Activated naive CD8-positive, alpha-beta T cell treated with anti-CD3 and anti-CD28 coated beads, Interleukin-2, amount 50 U/mL, for 24 hours (primary cell): Measurements from ENCODE around the gene FGF2.
"Not testable (repeated sequence)": the region's sequence is repeated elsewhere in the genome, so short reads cannot be mapped to it uniquely, and the experiment has no call there.

Source experiments
- ATAC-seq: fragments of 150-1000 bp; cut with Tn5 transposase; one replicate; pipeline ENCODE4 v1.10.0; 2021
- DNase-seq: peaks from one replicate; pipeline ENCODE4 v3.0.0; 2021
- H3K27ac Mint-ChIP-seq: one replicate; pipeline ENCODE4 v1.8.0; 2021; ENCODE audit warnings: mild to moderate bottlenecking, mixed read lengths
- H3K27me3 Mint-ChIP-seq: one replicate; pipeline ENCODE4 v1.8.0; 2021; ENCODE audit warnings: mixed read lengths
- H3K36me3 Mint-ChIP-seq: one replicate; pipeline ENCODE4 v1.8.0; 2021; ENCODE audit warnings: low read depth, mixed read lengths
- H3K4me1 Mint-ChIP-seq: one replicate; pipeline ENCODE4 v1.8.0; 2021; ENCODE audit warnings: mixed read lengths
- H3K4me3 Mint-ChIP-seq: one replicate; pipeline ENCODE4 v1.8.0; 2021; ENCODE audit warnings: mild to moderate bottlenecking, moderate library complexity, mixed read lengths
- H3K9me3 Mint-ChIP-seq: one replicate; pipeline ENCODE4 v1.8.0; 2021; ENCODE audit warnings: mixed read lengths

FGF2 gene

DNA sequence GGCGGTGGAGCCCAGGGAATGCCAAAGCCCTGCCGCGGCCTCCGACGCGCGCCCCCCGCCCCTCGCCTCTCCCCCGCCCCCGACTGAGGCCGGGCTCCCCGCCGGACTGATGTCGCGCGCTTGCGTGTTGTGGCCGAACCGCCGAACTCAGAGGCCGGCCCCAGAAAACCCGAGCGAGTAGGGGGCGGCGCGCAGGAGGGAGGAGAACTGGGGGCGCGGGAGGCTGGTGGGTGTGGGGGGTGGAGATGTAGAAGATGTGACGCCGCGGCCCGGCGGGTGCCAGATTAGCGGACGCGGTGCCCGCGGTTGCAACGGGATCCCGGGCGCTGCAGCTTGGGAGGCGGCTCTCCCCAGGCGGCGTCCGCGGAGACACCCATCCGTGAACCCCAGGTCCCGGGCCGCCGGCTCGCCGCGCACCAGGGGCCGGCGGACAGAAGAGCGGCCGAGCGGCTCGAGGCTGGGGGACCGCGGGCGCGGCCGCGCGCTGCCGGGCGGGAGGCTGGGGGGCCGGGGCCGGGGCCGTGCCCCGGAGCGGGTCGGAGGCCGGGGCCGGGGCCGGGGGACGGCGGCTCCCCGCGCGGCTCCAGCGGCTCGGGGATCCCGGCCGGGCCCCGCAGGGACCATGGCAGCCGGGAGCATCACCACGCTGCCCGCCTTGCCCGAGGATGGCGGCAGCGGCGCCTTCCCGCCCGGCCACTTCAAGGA, at the start of gene FGF2:
FGF2 (plus strand) TSS at position 279 of the 705 bp plus-strand sequence; CDS start at position 623, 344 bp downstream.
- ATAC-seq (peak; percentile 12), DNase-seq (peak; percentile 12)
- Mint-ChIP-seq H3K4me3 (peak within 1 kb of the TSS; percentile 78), H3K27me3 (peaks cover 71% of the 10 kb centered on the region), H3K27ac (no peak within 1 kb of the TSS), H3K9me3 (no peaks in the 10 kb centered on the region), H3K4me1 (peaks cover 12% of the 10 kb centered on the region), H3K36me3 (no peaks in the 10 kb centered on the region)

DNA sequence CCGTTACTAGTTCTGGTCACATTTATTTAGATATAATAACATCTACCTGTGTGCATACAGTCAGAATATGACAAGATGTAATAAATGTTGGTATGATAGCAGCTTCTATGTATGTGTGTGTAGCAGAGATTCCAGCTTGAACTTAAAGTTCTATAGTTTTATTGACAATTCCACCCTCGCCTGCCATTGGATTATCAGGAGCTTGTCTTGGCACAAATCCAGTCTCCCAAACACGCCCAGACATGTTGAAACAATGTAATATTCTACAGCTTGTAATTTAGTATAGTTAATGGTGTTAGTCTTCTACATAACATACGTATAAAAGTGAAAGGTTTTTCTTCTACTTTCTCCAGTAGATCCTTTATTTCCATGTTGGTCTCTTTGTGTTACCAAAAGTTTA, 49.7 kb upstream of the FGF2 start:
- DNase-seq (no peak), ATAC-seq (no peak)
- no peaks in the 10 kb centered on the region for H3K4me1 Mint-ChIP-seq
- no peak overlapping the region for H3K4me3 Mint-ChIP-seq
- no peaks in the 10 kb centered on the region for H3K36me3 Mint-ChIP-seq
- H3K27me3 Mint-ChIP-seq: peaks cover 4% of the 10 kb centered on the region
- H3K27ac Mint-ChIP-seq: no peak overlapping the region
- no peaks in the 10 kb centered on the region for H3K9me3 Mint-ChIP-seq

DNA sequence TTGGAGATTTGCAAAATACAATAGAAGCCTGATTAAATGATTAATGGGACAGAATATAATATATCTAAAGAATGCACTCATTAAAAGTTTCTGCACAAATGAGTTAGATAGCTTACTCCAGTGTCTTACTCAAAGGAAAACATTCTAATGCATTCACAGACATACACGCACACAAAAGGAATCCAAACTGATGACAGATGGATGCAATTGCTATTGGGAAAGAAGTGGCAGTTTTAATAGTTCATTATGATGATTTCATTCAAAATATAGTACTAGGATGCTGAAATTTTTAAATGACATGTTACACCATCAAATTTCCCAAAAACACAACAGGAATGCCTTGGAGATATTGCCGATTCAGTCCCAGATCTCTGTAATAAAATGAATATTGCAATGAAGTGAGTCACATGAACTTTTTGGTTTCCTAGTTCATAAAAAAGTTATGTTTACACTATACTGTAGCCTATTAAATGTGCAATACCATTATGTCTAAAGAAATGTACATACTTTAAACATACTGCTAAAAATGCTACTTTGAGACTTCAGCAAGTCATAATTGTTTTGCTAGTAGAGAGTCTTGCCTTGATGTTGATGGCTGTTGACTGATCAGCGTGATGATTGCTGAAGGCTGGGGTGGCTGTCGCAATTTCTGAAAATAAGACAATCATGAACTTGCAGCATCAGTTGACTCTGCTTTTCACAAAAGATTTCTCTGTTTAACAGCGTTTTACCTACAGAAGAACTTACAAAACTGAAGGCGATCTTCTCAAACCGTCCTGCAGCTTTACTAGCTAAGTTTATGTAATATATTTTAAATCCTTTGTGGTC, 48.6 kb upstream of the FGF2 start:
- ATAC-seq: no peak
- no peak for DNase-seq
- Mint-ChIP-seq H3K27ac (no peak overlapping the region), H3K4me3 (no peak overlapping the region), H3K36me3 (no peaks in the 10 kb centered on the region), H3K9me3 (no peaks in the 10 kb centered on the region), H3K27me3 (peaks cover 7% of the 10 kb centered on the region), H3K4me1 (no peaks in the 10 kb centered on the region)

DNA sequence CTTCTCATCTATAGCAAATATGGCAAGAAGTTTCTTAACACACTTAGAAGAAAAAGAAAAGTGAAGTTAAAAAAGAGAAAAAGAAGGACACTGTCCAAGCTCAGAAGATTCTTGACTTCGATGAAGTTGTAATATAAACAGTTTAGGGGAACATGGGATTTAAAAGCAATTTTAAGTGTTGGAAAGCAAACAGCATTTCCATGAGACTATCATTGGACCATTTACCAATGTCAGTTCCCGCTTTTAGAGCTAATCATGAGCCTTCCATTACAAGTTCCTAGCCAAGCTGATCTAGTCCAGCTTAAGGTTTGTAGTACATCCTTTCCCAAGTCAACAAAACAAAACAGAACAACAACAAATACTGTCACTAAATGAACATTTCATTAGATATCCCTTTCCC, 45.1 kb upstream of the FGF2 start:
- Mint-ChIP-seq H3K36me3 (no peaks in the 10 kb centered on the region), H3K4me1 (peaks cover 16% of the 10 kb centered on the region), H3K27ac (no peak overlapping the region), H3K4me3 (no peak overlapping the region), H3K27me3 (peaks cover 12% of the 10 kb centered on the region), H3K9me3 (peaks cover 2% of the 10 kb centered on the region)
- no peak for DNase-seq
- no peak for ATAC-seq

DNA sequence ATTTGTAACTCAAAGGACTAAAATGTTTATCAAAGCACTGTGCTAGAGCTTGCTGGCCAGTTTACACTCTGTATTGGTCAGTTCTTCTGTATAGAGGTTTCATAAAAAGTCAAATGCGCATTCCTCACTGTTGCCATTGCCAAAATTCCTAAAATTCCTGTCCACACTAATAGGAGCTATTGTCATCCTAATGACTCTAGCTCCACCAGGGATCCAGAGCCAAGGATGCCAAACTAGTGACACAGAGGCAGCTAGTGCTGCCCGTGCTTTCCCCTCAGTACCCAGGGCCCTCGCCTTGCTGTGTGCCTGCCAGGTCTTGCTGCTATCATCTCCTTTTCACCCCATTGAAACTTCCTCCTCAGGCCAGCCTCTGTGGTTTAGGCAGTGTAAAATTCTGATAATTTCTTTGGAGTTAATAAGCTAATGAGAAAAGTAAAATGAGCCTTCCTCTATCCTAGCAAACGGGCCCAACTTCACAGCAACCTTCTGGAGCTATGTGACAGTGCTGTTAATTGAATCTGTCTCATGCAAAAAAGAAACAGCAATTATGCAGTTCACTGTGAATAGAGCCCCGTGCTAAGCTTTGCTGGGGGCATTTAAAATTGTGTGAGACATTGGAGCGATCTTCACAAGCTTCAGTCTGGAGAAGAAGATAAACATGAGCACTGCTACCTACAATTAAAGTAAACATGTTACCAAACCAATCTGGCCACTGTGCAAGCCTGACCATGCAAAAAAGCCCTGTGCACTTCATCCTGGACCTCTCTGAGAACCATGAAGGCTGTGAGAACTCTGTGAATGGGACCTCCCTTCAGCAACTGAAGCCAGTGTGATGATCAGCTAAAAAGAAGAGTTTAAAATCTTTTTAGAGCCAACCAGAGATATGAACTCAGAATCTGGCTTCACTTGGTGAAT, 43.1 kb upstream of the FGF2 start:
- Mint-ChIP-seq H3K4me3 (no peak overlapping the region), H3K9me3 (peaks cover 3% of the 10 kb centered on the region), H3K27me3 (peaks cover 12% of the 10 kb centered on the region), H3K4me1 (peaks cover 16% of the 10 kb centered on the region), H3K27ac (no peak overlapping the region), H3K36me3 (no peaks in the 10 kb centered on the region)
- no peak for ATAC-seq
- no peak for DNase-seq

DNA sequence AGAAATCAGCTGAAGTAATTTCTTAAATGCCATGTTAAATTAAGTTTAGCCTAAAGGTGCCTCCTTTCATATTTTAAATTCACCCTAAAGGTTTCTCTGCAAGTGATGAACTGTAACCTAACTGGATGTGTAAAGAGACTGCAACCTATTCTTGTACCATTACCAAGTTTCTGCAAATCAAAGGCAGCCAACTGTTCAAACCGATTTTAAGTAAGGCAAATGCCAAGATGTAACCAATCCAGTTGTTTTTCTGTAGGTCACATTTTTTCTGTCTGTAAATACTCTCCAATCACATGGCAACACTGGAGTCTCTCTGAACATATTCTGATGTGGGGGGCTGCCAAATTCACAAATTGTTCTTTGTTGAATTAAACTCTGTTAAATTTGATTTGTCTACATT, 42.4 kb upstream of the FGF2 start:
- H3K4me1 Mint-ChIP-seq: peaks cover 16% of the 10 kb centered on the region
- peaks cover 3% of the 10 kb centered on the region for H3K9me3 Mint-ChIP-seq
- DNase-seq: no peak
- H3K4me3 Mint-ChIP-seq: no peak overlapping the region
- peaks cover 12% of the 10 kb centered on the region for H3K27me3 Mint-ChIP-seq
- H3K27ac Mint-ChIP-seq: no peak overlapping the region
- H3K36me3 Mint-ChIP-seq: no peaks in the 10 kb centered on the region
- no peak for ATAC-seq

DNA sequence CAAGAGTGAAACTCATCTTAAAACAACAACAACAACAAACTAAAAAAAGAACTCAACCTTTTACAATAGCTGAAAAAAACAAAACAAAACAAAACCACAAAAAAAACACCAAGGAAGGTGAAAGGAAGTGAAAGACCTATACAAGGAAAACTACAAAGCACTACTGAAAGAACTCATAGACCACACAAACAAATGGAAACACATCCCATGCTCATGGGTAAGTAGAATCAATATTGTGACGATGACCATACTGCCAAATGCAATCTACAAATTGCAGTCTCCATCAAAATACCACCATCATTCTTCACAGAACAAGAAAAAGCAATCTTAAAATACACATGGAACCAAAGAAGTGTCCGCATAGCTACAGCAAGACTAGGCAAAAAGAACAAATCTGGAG, 41.5 kb upstream of the FGF2 start:
- Mint-ChIP-seq H3K4me3 (no peak overlapping the region), H3K9me3 (peaks cover 3% of the 10 kb centered on the region), H3K4me1 (peaks cover 16% of the 10 kb centered on the region), H3K27me3 (peaks cover 12% of the 10 kb centered on the region), H3K36me3 (no peaks in the 10 kb centered on the region), H3K27ac (no peak overlapping the region)
- no peak for DNase-seq
- no peak for ATAC-seq

DNA sequence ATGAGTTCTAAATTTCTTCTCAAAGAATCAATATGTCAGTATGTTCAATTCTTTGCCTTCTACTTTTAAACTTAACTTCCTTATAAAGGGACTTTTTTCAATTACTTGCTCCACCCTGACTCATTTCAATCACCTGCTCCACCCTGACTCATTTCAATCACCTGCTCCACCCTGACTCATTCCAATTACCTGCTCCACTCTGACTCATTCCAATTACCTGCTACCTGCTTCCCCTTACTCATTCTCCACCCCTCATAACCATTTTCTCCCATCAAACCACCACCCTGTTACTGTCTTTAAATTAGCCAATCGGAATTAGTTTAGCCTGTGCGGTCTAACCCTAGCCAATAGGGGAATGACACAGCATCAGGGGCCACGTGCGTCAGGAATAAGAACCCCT, 40.3 kb upstream of the FGF2 start:
- ATAC-seq, DNase-seq, H3K9me3 Mint-ChIP-seq, H3K4me3 Mint-ChIP-seq, H3K27ac Mint-ChIP-seq, H3K36me3 Mint-ChIP-seq: not testable (repeated sequence)
- H3K27me3 Mint-ChIP-seq: peaks cover 14% of the 10 kb centered on the region
- H3K4me1 Mint-ChIP-seq: peaks cover 16% of the 10 kb centered on the region

DNA sequence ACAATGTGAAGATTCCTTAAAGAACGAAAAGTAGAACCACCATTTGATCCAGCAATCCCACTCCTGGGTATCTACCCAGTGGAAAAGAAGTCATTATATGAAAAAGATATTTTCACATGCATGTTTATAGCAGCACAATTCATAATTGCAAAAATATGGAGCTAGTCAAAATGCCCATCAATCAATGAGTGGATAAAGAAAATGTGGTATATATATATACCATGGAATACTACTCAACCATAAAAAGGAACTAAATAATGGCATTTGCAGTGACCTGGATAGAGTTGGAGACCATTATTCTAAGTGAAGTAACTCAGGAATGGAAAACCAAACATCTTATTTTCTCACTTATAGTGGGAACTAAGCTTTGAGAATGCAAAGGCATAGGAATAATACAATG, 39.7 kb upstream of the FGF2 start:
- not testable (repeated sequence) for H3K4me3 Mint-ChIP-seq, H3K9me3 Mint-ChIP-seq, H3K27ac Mint-ChIP-seq, H3K36me3 Mint-ChIP-seq, ATAC-seq, DNase-seq
- Mint-ChIP-seq H3K4me1 (peaks cover 16% of the 10 kb centered on the region), H3K27me3 (peaks cover 10% of the 10 kb centered on the region)

DNA sequence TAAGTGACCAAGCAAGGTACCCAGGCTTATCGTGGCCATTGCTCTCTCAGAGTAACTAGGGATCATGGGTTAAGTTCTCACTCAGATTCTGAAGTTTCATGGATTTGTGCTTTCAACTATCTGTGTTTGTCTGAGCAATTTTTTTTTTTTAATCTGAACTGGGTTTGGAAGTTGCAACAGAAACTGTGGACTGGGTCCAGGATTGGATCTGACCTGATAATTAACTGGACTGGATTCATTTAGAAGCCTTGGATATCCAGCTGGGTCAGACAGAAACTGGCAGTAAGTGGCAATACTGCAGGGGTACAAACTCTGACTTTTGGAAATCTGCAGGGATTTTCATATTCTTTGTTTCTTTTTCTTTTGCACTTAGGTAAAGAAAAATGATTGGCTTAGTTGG, 38.7 kb upstream of the FGF2 start:
- no peak overlapping the region for H3K4me3 Mint-ChIP-seq
- no peak overlapping the region for H3K27ac Mint-ChIP-seq
- H3K36me3 Mint-ChIP-seq: no peaks in the 10 kb centered on the region
- peaks cover 7% of the 10 kb centered on the region for H3K27me3 Mint-ChIP-seq
- H3K9me3 Mint-ChIP-seq: peaks cover 3% of the 10 kb centered on the region
- no peak for DNase-seq
- peaks cover 16% of the 10 kb centered on the region for H3K4me1 Mint-ChIP-seq
- ATAC-seq: no peak

DNA sequence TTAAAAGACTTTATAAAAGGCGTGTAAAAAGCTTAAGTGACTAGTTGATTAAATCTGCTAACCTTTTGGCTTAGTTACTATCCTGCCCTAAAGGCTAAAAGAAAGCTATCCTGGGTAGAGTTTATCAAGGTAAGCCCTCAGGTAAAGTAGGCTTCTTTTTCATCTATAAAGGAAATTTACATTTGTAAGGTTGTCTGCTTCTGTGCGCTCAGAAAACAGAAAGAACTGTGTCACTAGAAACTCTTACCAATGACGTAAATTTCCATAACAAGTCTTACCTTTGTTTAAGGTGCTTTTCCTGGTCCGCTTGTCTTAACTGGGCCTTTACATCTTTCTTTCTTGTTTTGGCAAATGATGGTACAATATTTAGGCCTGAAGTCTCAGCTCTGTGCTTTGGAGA, 37.7 kb upstream of the FGF2 start:
- Mint-ChIP-seq H3K27ac (no peak overlapping the region), H3K4me1 (peaks cover 16% of the 10 kb centered on the region), H3K27me3 (peaks cover 4% of the 10 kb centered on the region), H3K36me3 (no peaks in the 10 kb centered on the region), H3K4me3 (no peak overlapping the region), H3K9me3 (peaks cover 3% of the 10 kb centered on the region)
- ATAC-seq (no peak), DNase-seq (no peak)

DNA sequence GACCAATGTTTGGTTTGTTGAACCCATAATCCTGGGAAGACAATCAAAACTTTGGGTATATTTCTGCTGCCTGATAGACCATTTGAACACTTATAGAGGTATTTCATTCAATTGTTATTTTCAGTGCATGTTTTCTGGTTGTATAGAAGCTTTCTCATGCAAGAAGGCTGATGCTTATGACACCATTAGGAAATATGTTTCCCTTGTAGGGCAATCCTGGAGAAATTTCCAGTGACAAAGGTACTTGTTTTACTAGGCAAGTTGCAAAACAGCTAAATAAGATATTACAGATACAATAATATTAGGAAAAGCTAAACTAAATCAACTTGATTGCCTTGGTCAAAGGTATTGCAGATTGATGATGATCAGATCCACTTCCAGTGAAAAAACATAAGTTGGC, 32.8 kb upstream of the FGF2 start:
- Mint-ChIP-seq H3K36me3 (no peaks in the 10 kb centered on the region), H3K27ac (no peak overlapping the region), H3K4me1 (peaks cover 2% of the 10 kb centered on the region), H3K27me3 (peaks cover 2% of the 10 kb centered on the region), H3K4me3 (no peak overlapping the region), H3K9me3 (no peaks in the 10 kb centered on the region)
- ATAC-seq (no peak), DNase-seq (no peak)

DNA sequence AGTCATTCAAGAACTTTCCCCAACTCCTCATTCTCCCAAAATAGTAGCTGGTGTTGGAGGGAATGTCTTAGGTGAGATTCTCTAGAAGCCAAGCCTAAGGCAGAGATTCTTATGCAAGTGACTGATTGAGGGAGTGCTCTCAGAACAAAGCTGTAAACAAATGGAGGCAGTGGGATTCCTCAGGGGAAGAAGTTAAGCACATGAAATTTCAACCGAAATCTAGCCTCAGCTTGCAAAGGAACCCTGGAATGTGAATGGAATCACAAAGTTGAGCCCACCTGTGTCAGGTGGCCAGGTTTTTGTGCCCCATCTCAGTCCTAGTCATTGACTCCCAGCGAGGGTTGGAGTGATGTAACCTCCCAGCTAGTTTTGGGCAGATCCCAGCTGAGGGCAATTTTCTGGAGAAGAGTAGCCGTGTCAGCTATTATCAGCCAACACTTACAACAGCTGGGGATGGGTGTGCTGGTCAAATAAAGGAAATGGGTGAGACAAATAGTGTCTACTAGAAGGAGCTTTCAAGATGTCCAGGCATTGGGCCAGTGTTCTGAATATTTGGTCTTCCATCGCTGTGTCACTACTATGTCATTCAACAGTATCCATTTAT, 29.7 kb upstream of the FGF2 start:
- Mint-ChIP-seq H3K27ac (no peak overlapping the region), H3K9me3 (no peaks in the 10 kb centered on the region), H3K36me3 (no peaks in the 10 kb centered on the region), H3K27me3 (no peaks in the 10 kb centered on the region), H3K4me3 (no peak overlapping the region), H3K4me1 (peaks cover 2% of the 10 kb centered on the region)
- DNase-seq: no peak
- no peak for ATAC-seq

DNA sequence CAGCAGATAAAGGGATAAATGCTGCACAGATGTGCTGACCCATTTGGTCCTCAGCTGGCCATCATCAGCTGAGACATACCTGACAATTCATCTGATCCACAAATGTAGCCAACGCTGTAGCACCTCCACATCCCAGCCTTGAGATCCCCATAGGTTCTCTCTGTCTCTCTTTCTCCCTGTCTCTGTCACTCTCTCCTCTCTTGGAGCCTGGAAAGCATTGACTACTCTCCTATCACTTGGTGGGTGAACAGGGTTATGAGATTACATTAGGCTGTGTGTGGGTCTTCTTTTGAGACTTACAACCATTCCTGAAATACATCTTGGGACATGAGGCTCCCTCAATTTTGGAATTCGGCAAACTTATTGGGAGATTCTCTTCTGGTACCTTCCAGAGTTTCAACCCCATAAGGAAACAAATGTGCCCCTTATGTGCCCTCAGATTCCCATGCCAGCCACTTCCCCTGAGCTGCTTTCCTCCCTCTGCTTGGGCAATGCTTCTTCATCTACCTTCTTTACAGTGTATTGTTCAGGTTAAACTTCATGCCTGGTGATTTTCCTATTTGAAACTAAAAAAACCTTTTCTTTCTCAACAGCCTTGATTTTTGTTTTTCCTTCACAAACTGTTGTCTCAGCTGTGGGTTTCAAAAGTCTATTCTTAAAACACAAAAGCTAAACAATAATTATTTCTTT, 29.1 kb upstream of the FGF2 start:
- no peaks in the 10 kb centered on the region for H3K27me3 Mint-ChIP-seq
- peaks cover 2% of the 10 kb centered on the region for H3K4me1 Mint-ChIP-seq
- H3K36me3 Mint-ChIP-seq: no peaks in the 10 kb centered on the region
- ATAC-seq (no peak), DNase-seq (no peak)
- no peak overlapping the region for H3K27ac Mint-ChIP-seq
- no peak overlapping the region for H3K4me3 Mint-ChIP-seq
- H3K9me3 Mint-ChIP-seq: no peaks in the 10 kb centered on the region
